Endothelial cell of hepatic sinusoid (primary cell): ENCODE measurements around the gene DNAJB6.

Experiments used
- in situ Hi-C: cut with HindIII; loops from 2 replicates; pipeline ENCODE4 v1.10.0; 2017; ENCODE audit warnings: low sequenced_read_pairs

The DNAJB6 gene

DNA sequence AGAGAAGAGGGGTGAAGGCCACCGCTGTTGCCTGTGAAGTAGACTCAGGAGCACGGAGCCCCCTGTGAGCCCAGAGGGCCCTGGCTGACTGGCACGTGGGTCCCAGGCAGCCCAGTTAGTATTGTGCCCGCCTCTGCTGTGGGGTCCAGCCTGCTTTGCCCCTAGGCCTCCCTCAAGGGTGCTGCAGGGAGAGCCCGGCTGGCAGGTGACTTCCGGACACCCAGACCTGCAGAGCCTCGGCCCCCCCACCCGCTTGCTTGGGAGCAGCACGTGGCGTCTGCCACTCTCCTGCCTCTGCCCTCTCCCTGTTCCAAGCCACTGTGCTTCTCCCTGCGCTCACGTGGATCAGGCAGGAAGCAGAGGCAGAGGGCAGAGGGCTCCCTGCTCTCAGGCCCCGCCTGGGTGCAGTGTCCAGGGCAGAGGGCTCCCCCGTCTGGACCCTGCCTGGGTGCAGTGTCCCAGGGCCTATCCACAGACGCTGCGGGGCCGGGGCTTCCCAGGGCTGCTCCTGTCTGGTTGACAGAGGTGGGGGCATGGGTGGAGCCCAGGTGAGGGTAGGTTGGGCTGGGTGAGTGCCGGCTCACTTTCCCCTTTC, 88.4 kb downstream of the DNAJB6 start:
- in situ Hi-C loops, result no loop called here

DNA sequence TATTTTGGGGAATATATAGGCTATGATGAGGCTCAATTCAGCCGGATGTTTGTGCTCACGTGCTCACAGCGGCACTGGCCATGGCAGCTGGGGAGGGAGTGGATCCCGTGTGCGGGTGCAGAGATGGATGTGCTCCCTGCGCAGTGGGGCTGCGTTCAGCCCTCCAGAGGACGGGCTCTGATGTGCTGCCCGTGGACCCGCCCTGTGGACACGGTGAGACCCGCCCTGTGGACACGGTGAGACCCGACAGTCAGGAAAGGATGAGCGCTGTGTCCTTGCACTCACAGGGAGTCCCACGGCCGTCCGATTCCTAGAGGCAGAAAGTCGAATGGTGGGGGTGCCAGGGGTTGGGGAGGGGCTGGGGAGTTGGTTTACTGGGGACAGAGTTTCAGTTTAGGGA, 89.0 kb downstream of the DNAJB6 start:
- in situ Hi-C loops, result no loop called here

DNA sequence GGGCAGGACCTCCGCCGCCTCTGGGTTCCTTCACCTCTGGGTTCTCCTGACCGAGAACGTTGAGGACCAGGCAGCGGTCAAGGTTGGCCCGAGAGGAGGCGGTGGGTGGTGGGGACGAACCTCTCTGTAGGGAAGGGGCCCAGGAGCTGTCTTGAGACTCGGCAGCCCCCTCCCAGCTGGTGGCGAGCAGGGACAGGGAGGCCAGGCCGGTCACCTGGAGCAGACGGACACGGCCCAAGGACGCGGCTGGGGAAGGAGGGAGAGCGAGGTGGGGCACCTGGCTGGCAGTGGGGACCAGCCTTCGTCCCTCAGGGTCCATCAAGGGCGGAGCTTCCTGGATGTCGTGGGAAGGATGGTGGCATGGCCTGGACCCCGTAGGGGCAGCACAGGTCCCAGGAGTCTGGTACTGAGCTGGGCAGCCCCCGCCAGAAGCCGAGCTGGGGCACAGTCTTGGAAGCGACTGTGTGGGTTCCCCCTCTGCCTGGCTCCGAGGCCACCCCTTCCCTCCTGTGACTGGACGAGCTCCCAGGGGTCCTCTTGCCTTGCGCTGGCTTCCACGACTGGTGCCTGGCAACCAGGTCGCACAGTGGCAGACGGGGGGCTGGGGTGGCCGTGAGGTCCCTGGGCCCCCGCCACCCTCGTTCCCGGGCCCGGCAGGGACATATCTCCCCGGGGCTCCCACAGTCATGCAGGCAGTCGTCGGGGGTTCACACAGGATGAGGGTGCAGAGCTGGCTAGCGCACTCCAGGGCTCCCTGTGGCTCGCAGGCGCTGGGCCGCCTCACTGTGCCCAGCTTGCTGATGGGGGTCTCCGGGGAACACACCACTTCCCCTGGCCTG, 89.9 kb downstream of the DNAJB6 start:
- in situ Hi-C loops, result no loop called here

DNA sequence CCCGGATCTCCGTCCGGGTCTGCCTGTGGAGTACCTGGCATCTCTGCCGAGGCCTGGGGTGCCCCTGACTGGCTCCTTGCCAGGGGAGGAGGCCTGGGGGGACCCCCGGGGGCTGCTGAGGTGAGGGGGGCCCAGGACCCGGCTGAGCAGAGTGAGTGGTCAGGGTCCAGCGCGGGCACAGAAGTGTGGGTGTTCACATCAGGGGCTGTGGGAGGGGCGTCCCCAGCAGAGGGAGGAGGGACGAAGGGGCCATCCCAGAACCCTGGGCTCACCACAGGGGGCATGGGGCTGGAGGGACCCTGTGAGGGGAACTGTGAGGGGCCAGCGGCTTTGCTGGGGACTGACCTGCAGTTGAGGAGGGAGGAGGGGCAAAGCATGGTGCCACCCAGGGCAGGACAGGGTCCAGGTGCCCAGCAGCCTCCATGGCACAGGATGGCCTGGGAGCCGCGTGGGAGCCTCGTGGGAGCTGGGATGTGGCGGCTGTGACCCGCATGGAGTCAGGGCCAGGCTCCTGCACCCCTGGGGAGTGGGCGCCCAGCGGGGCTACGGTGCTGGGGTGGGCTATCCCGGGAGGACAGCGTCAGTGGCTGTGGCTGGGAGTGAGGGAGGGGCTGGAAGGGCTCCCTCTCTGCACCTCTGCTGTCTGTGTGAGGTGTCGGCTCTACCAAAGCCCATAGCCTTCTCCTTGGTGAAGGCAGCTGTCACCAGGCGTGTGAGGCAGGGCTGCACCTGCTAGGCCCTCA, 91.2 kb downstream of the DNAJB6 start:
- in situ Hi-C loops, result no loop called here

DNA sequence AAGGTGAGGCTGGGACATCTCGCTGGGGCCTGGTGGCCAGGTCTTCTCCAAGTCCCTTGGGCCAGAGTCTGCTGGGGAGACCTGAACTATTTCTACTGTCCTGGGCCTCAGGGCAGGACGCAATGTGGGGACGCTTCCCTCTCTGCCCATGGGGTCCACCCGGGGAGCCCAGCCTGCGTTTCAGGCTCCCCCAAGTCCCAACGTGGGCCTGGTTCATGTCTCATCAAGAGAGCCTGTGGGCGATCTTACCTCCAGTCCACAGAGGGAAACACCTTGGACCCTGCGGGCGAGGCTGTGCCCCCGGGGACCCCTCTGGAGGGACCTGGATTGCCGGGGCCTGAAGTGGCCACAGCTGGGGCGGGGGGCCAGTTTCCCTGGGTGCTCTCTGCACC, 91.7 kb downstream of the DNAJB6 start:
- in situ Hi-C loops, result no loop called here

DNA sequence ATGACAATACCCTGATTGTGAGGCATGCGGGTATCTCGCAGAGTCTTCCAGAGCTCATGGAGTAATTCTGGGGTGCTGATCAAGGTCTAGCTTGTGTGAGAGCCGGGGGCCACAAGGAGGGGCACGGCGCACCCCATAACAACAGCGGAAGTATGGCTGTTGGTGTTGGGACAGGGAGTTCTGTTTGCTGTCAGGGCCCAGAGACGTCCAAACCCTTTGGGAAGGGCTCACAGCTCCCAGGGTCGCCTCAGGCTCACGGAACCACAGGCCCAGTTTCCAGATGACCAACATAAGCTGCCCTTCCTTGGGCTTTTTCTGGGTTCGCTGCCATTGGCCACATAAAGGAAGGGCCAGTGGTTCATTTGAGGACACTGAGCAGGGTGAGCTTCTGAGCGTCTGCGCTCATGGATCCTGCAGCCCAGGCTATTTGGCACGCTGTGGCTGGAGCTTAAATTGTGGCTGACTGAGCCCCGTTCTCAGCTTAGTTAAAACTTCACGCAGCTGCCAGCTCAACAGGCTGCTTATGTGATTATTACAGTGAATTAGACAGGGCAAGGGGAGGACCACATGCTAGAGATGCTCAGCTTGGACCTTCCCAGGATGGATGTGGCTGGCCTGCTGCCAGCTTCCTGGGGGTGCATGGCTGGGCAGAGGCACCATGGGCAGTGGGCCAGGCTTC, 92.3 kb downstream of the DNAJB6 start:
- in situ Hi-C loops, result no loop called here

DNA sequence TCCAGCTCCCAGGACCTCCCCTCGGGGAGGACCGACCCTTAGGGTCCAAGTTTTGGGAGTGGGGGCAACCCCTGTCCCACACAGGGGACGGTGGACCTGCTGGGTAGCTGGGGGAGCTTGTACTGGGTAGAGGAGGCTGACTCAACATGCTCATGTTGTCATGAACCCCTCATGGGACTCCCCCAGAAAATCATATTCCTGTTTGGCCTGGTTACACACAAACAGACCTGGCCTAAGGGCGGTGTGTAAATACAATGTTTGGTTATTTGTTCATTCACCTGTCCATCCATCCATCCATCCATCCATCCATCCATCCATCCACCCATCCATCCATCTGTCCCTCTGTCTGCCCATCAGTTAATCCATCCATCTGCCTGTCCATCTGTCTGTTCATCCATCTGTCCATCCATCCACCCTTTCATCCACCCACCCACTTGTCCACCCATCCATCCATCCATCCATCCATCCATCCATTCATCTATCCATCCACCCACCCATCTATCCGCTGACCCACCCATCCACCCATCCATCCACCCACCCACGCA, 92.9 kb downstream of the DNAJB6 start:
- in situ Hi-C loops, result loop anchor here (5.0 kb wide), 1 partner anchor 63 kb away; no protein-coding TSS in a partner anchor

DNA sequence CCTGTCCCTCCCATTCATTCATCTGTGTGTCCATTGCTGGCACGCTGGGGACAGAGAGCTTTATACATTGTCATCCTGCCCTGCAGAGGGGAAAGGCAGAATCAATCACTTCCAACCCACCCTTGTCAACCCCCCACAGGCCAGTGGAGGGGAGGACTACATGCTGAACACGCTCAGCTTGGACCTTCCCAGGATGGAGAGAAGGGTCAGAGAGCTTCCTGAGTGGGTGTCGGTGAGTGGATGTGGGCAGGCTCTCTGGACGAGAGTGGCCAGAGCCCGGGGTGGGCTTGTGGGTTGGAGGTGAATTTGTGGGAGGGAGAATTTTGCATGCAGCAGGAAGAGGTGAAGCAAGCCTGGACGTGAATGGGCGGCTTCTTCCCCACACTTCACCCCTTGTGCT, 93.9 kb downstream of the DNAJB6 start:
- in situ Hi-C loops, result loop anchor here (5.0 kb wide), 1 partner anchor 62 kb away; no protein-coding TSS in a partner anchor

DNA sequence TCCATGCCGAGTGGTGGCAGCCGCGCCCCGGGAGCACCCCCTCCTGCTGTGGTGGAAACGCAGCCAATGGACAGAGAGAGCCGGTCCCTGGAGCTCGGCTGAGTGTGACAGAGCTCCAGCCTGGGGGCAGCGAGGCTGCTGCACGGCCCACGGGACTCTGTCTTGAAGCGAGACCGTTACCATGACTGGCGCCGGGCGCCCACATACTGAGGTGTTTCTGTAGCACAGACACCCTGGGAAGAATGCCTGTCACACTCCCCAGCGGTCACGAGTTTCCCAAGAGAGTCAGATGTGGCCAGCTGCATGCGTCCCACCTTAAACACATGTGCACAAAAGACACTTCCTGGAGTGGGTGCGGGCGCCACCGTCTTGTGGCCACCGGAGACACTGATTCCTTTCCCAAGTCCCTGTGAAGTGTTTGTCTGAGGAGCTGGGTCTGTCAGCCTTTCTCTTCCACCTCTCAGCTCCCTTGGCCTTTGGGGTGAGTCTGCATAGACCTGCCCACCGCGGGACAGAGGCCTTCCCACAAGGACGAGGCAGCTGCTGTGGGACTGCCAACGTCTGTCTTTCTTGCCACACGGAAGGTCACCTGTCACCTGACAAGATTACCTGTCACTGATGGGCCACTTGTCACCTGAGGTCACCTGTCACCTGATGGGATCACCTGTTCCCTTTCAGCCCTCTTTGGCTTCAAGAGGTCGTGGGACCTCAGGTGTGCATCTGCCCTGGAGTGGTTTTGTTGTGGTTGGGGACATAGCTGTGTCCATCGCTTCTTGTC, 94.6 kb downstream of the DNAJB6 start:
- in situ Hi-C loops, result loop anchor here (5.0 kb wide), 1 partner anchor 61 kb away; no protein-coding TSS in a partner anchor

DNA sequence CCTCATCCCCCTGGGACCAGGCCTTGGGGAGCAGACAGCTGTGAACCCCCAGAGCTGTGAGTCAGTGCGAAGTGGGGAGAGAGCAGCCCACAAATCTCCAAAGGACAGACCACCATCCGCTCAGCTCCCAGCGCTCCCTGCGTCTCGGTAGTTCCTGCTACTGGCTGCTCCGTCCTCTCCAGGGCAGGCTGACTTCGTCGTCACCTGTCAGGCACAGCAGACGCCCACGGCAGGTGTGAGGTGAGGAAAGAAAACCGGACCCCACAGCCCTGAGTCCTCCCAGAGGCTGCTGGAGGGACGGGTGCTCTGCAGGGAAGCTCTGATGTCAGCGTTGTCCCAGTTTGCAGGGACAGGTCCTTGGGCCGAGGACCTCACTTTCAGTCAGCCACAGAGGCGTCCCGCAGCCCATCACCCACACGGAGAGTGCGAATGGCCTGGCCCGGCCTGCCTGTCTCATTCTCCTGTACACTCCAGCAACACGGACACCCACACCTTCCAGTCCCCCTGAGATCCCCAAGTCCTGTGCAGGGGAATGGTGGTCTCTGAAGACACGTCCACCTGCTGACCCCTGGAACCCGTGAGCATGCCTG, 95.2 kb downstream of the DNAJB6 start:
- in situ Hi-C loops, result loop anchor here (5.0 kb wide), 1 partner anchor 60 kb away; no protein-coding TSS in a partner anchor

DNA sequence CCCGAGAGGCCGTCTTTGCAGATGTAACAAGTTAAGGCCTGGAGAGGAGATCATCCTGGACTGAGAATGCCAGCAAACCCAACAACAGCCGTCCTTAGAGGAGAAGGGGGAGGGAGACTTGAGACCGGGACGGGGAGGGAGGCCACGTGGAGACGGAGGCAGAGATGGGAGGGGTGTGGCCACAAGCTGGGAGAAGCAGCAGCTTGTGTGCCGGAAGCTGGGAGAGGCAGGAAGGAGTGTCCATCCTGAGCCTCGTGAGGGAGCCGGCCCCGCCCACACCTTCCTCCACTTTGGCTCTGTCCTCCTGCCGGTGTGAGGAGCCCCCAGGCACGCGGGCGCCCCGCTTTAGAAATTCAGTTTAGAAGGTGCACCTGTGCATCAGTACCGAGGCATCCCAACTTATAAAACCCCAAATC, 95.7 kb downstream of the DNAJB6 start:
- in situ Hi-C loops, result loop anchor here (5.0 kb wide), 1 partner anchor 60 kb away; no protein-coding TSS in a partner anchor

DNA sequence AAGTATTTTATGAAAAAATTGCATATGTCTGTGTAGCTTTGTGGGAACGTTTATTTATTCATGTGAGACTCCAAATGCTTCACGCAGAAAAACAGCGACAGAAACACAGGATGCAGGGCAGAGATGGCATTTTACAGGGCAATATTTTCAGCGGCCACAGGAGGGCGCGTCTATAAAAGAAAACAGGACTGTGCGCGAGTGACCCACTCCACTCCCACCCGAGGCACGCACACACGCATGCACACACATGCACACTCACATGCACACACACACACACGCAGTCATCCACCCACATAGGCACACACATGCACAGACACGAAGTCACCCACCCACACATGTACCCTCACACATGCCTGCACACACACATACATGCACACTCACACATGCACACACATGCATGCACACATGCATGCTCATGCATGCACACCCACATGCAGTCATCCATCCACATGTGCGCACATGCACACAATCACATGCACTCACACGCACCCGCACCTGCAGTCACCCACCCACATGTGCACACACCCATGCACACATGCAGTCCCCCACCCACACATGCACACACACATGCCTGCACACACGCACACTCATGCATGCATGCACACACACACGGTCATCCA, 96.3 kb downstream of the DNAJB6 start:
- in situ Hi-C loops, result loop anchor here (5.0 kb wide), 1 partner anchor 59 kb away; no protein-coding TSS in a partner anchor

DNA sequence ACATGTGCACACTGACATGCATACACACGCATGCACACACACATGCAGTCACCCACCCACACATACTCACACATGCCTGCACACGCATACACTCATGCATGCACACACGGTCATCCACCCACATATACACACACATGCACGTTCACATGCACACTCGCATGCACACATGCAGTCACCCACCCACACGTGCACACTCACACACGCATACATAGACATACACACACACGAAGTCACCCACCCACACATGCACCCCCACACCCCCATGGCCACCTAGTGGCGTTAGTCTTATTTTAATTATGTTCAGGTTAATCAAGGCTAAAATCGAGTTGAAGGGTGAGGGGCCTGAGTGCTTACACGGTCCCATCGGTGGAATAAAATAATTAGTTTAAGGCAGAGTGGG, 96.8 kb downstream of the DNAJB6 start:
- in situ Hi-C loops, result loop anchor here (5.0 kb wide), 1 partner anchor 59 kb away; no protein-coding TSS in a partner anchor

DNA sequence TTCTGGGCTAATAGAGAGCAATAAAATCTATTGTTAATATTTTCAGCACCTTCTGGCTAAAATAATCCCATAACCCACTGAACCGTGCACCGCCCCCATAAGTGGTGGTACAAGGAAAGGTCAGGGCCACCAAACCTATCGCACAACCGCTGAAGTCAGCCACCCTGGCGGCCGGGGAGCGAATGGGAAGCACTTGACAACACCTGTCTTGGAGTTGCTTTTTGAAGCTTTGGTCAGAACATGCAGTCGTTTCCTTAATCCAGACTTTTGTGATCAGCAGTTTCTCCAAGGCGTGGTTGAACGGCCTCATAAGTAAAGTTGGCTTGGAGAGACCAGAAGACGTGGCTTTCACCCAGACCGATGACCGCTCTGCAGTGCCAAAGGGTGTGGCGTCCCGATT, 97.4 kb downstream of the DNAJB6 start:
- in situ Hi-C loops, result loop anchor here (5.0 kb wide), 1 partner anchor 58 kb away; no protein-coding TSS in a partner anchor

DNA sequence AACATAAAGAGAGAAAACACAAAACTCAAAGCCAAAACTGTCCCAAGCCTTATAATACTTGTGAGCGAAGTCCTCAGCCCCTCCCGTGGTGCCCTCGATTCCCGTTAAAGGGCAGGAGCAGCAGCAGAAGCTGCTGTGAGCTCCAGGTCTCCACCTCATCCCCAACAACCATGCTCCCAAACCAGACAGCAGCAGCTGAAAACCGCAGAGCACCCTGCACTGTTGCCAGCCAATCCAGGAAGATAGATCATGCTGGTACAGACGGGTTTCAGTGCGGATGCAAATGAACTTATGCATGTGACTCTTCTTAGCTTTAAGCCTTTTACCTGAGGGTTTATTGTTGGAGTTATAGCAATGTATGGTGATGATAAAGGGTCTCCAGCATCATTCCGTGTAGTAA, 97.9 kb downstream of the DNAJB6 start:
- in situ Hi-C loops, result loop anchor here (5.0 kb wide), 1 partner anchor 58 kb away; no protein-coding TSS in a partner anchor

DNA sequence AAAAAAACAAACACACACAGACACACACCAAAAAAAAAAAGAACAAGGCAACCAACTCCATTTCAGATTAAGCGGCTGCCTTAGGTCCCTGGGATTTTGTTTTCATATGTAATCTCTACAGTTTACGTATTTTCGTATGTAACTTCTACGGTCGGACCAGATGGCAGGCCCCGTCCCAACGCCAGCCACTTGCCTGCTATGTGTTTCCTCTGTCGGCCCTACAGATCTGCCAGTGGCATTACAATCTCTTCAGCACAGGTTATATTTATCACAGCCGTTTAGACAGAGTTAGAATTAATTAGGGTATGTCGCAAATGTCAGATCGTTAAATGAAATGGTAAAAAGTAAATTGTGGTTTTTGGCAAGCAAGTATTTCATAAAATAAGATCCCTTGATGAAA, 99.3 kb downstream of the DNAJB6 start:
- in situ Hi-C loops, result no loop called here

DNA sequence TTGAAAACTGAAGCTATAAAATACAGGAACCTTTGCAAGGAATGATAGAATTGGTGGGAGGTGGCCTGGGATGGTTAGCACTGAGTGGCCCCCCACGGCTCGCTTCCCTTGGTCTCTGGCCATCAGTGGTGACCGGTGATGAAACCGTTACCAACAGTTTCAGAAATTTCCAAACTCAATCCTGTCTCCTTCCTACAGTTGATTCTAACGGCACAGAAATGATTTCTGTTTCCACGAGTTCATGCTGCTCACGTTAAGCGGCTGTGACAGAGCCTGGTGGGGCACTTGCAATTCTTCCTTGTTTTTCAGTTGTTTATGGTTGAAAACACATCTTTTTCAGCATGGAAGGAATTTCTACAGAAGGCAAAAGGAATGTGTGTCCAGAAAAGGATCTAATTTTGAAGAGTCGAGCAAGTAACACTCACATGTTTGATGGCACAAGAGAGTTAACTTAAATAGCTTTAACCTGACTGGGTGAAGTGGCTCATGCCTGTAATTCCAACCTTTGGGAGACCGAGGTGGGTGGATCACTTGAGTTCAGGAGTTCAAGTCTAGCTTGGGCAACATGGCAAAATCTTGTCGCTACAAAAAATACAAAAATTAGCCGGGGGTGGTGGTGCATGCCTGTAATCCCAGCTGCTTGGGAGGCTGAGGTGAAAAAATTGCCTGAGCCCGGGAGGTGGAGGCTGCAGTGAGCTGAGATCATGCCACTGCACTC, 100.1 kb downstream of the DNAJB6 start:
- in situ Hi-C loops, result no loop called here

DNA sequence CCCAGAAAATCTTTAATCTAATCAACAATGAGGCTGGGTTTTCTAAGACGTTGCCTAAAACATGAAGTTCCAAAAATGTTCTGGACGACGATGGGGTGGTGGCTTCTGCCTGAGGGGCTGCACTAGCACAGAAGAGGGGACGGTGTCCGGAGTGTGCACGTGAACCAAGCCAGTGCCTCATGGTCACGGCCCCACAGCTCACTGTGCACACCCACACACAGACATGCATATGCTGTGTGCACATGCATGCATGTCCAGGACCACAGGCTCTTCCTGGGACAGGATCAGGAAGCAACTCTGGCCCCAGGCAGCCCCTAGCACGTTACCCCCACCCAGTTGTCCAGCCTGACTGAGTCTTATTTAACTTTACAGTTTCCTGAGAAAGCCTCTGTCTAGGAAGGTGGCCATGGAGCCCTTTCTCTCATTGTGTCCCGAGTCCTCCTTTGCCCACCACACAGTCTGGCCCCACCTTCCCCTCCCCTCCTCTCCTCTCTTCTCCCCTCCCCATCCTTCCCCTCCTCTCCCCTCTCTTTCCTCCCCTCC, 100.8 kb downstream of the DNAJB6 start:
- in situ Hi-C loops, result no loop called here
